Urothelium cell line (cell line): Measurements from ENCODE around the gene BIRC7.

Experiments
- DNase-seq: peaks from one replicate; pipeline ENCODE4 v3.0.0; 2011; ENCODE audit warnings: low spot score, mixed read lengths
- FAIRE-seq: peaks from 2 replicates; lab custom pipeline; 2011; peaks lifted over from hg19 to GRCh38; lab: Jason Lieb, UNC

Gene BIRC7, protein sequence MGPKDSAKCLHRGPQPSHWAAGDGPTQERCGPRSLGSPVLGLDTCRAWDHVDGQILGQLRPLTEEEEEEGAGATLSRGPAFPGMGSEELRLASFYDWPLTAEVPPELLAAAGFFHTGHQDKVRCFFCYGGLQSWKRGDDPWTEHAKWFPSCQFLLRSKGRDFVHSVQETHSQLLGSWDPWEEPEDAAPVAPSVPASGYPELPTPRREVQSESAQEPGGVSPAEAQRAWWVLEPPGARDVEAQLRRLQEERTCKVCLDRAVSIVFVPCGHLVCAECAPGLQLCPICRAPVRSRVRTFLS

GRCh38 chr20:63235399-63235983 is at the start of gene BIRC7:
TSS of gene BIRC7 (plus strand) at chr20:63235905. CDS start at chr20:63236097, 192 bp downstream.
- peak; percentile 90 for FAIRE-seq
- DNase-seq: no peak

DNA sequence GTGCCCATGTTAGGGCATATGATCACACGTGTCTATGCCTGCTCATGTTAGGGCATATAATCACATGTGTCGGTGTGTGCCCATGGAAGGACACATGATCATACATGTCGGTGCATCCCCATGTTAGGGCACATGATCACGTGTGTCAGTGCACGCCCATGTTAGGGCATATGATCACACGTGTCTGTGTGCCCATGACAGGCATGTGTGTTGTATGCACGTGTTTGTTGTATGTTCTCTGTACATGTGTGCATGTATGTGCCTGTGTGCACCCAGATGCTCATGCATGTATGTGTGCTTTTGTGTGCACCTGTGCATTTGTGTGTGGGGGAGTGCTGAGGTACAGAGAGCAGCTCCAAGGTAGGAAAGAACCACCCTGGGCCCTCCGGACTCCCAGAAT is 49.6 kb upstream of the BIRC7 start:
- peak; percentile 99 for FAIRE-seq
- DNase-seq: no peak

- DNase-seq (peak; percentile 83), FAIRE-seq (no peak)
These were observed 49.0 kb upstream of the BIRC7 start for GRCh38 chr20:63186528-63187316.

- no peak for FAIRE-seq
- DNase-seq: no peak
These were observed 48.2 kb upstream of the BIRC7 start for GRCh38 chr20:63187338-63188158.

GRCh38 chr20:63188159-63188442 is 47.6 kb upstream of the BIRC7 start:
- FAIRE-seq: no peak
- DNase-seq: no peak

- FAIRE-seq (no peak), DNase-seq (no peak)
These were observed 46.9 kb upstream of the BIRC7 start for GRCh38 chr20:63188641-63189321.

DNA sequence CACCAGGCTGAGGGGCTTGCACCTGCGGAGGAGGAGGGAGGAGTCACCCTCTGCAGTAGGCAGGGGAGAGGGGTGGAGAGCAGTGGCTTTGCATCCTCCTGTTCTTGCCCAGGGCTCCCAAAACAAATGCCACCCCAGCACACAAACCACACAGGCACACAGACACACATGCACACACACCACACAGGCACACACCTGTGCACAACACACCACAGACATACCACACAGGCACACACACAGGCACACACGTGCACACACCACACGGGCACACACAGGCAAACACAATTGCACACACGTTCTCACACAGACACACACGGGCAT is 46.4 kb upstream of the BIRC7 start:
- DNase-seq (no peak), FAIRE-seq (peak; percentile 94)

- FAIRE-seq (no peak), DNase-seq (no peak)
These were observed 45.7 kb upstream of the BIRC7 start for GRCh38 chr20:63189846-63190559.

GRCh38 chr20:63190828-63191227 is 44.9 kb upstream of the BIRC7 start:
- FAIRE-seq: no peak

DNA sequence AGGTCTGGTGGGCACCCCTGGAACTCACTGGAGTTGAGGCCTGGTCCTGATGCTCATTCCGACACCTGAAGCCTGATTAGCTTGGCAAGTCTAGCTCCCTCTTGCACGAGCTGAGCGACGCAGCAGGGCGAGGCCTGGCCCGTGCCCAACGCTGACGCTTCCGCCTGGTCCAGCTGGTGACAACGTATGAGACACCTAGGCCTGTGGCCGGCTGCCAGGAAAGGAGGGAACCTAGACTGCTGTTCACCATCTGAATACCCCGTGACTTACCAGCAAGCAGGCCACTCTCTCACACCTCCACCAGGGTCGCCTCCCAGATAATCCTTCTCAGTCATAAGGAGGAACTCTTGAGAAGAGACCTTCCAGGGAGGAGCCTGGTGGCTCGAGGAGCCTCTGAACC is 44.3 kb upstream of the BIRC7 start:
- DNase-seq (peak; percentile 90), FAIRE-seq (peak; percentile 58)

More at GRCh38 chr20:63190828-63191227, 44.9 kb upstream of the BIRC7 start:
- DNase-seq: no peak

GRCh38 chr20:63192721-63193120 is 43.0 kb upstream of the BIRC7 start:
- DNase-seq (no peak), FAIRE-seq (peak; percentile 90)

- DNase-seq (no peak), FAIRE-seq (peak; percentile 79)
These were observed 41.5 kb upstream of the BIRC7 start for GRCh38 chr20:63194007-63194796.

DNA sequence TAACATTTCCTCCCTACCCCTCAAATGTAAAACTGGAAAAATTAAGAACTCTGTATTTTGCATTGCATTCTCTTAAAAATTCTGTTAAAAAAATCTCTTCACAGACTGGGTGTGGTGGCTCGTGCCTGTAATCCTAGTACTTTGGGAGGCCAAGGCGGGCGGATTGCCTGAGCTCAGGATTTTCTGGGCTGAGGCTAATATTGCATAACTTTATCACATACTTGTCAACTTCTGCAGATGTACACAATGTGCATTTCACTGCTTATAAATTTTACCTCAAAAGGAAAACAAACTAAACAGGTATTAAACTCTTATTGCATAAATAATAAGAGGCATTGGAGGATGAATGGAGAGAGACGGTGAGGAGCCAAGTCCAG is 40.9 kb upstream of the BIRC7 start:
- no peak for DNase-seq
- FAIRE-seq: no peak

GRCh38 chr20:63196768-63197470 is 38.8 kb upstream of the BIRC7 start:
- FAIRE-seq (peak; percentile 88), DNase-seq (no peak)

GRCh38 chr20:63198606-63199005 is 37.1 kb upstream of the BIRC7 start:
- no peak for DNase-seq
- FAIRE-seq: no peak

- no peak for DNase-seq
- no peak for FAIRE-seq
These were observed 33.7 kb upstream of the BIRC7 start for GRCh38 chr20:63202021-63202420.

GRCh38 chr20:63202811-63203526 is 32.7 kb upstream of the BIRC7 start:
- no peak for DNase-seq
- no peak for FAIRE-seq

DNA sequence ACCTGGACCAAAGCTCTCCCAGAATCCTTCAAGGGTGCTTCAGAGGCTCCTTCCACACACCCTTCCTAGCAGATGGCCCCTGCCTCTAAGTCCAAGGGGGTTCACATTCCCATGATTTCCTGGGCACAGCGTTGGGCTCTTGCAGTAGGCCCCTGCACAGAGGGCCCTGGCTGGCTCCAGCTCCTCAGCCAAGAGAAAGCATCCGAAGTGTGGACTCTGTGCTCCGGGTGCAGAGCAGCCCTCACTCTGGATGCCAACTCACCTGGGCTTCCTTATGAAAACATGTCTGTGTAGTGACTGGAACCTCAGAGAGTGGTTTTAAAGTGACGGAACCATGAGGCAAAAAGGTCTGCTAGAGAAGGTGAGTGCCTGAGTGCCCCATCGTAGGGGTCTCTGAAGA is 31.3 kb upstream of the BIRC7 start:
- DNase-seq (no peak), FAIRE-seq (no peak)
